ENCODE results near the gene FOXO3.

- TF ChIP-seq, protein P1, sequence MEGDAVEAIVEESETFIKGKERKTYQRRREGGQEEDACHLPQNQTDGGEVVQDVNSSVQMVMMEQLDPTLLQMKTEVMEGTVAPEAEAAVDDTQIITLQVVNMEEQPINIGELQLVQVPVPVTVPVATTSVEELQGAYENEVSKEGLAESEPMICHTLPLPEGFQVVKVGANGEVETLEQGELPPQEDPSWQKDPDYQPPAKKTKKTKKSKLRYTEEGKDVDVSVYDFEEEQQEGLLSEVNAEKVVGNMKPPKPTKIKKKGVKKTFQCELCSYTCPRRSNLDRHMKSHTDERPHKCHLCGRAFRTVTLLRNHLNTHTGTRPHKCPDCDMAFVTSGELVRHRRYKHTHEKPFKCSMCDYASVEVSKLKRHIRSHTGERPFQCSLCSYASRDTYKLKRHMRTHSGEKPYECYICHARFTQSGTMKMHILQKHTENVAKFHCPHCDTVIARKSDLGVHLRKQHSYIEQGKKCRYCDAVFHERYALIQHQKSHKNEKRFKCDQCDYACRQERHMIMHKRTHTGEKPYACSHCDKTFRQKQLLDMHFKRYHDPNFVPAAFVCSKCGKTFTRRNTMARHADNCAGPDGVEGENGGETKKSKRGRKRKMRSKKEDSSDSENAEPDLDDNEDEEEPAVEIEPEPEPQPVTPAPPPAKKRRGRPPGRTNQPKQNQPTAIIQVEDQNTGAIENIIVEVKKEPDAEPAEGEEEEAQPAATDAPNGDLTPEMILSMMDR (conservative IDR thresholded peaks at IDR 0.05 in 1 of 2, IDR thresholded peaks at IDR 0.05 in 1 of 2; ENCODE audit: low read depth in 1 of 2, low read length in 2 of 2): no peak
- TF ChIP-seq EZH2 (IDR thresholded peaks at IDR 0.05; ENCODE audit: low read length, missing control alignments): no peak
Observed at GRCh38 chr6:108585921-108586536, 25.3 kb downstream of the FOXO3 start.
